Adrenal gland (tissue), 12 donors: ENCODE results near the gene ANO7. TPM values are rescaled to one million over a fixed set of nuclear protein-coding genes. Genes with fewer than 3 reads are reported as not detected.

Source experiments
- DNase-seq, 7 donors: peaks; one replicate each; pipeline ENCODE4 v3.0.0-alpha.2; 2019 to 2020
- H3K27ac ChIP-seq, 5 donors: fragments of 200-600 bp; sonication (generic) in 4 of 5; 1 replicate in 3 of 5; 2 replicates in 2 of 5; pipeline versions ENCODE4 v1.5.1 to v1.8.0; 2016 to 2020; ENCODE audit warnings: mild to moderate bottlenecking in 1 of 5
- H3K27me3 ChIP-seq: fragments of 200-600 bp; 2 replicates; pipeline ENCODE4 v1.8.0; 2021
- H3K36me3 ChIP-seq, 2 donors: fragments of 200-600 bp; replicated peaks in 1 of 2; 1 replicate in 1 of 2; 2 replicates in 1 of 2; pipeline versions ENCODE4 v1.5.1 to v1.8.0; 2018 to 2022
- H3K4me1 ChIP-seq, 2 donors: fragments of 200-600 bp; replicated peaks in 1 of 2; 1 replicate in 1 of 2; 2 replicates in 1 of 2; pipeline versions ENCODE4 v1.5.1 to v1.8.0; 2018 to 2021
- H3K4me3 ChIP-seq, 4 donors: fragments of 200-600 bp; sonication (generic) in 3 of 4; one replicate each; pipeline ENCODE4 v1.5.1; 2016 to 2018
- H3K9me3 ChIP-seq, 3 donors: fragments of 200-600 bp; sonication (generic) in 1 of 3; replicated peaks in 1 of 3; 1 replicate in 2 of 3; 2 replicates in 1 of 3; pipeline versions ENCODE4 v1.5.1 to v1.8.0; 2016 to 2021
- POLR2A ChIP-seq, 2 donors: fragments of 450-650 bp; IDR thresholded peaks; one replicate each; pipeline ENCODE4 v1.6.1; 2017; ENCODE audit warnings: antibody characterized with exemption in 2 of 2, mild to moderate bottlenecking in 2 of 2, moderate library complexity in 1 of 2
- WGBS, 4 donors: extraction: QIAGEN DNeasy Blood & Tissue Kit in 2 of 4; methylation state at CpG; one replicate each; pipeline versions ENCODE4 v1.1.5 to v1.1.7; 2013 to 2017; 5-methylcytosine and 5-hydroxymethylcytosine counted together
- intact Hi-C, 2 donors: fragments of 100-400 bp; cut with DNase I; formaldehyde crosslinking; loops; one replicate each; pipeline versions ENCODE4 v1.14.1 to v1.15.0; 2022 to 2023
- polyA plus RNA-seq, 3 donors: library from polyadenylated mRNA; stranded (reverse); fragments of 200-250 nt in 2 of 3; fragments of 350-450 nt in 1 of 3; fragmentation: Illumina TruSeq in 1 of 3; extraction: RNeasy Lipid Tissue Mini Kit (QIAGEN cat#74804) in 1 of 3; gene quantifications; one replicate each; pipeline ENCODE4 v1.2.3, GENCODE V29; 2013 to 2014
- total RNA-seq, 9 donors: library from RNA; depleted of rRNA in 4 of 9; stranded (reverse); fragments of >200 nt in 4 of 9; fragments of 120-200 nt in 1 of 9; fragmentation: NEBNext Ultra II Directional in 1 of 9; extraction: Animal tissue kit (Norgen Biotek cat#: 25700) in 1 of 9; gene quantifications; one replicate each; pipeline versions ENCODE4 v1.1.0 to v1.2.4, GENCODE V29; 2013 to 2023
- TF ChIP-seq, protein P1 (sequence below), 6 experiments: fragments of 450-650 bp in 4 of 6; fragments of 200-600 bp in 2 of 6; sonication (generic) in 1 of 6; IDR thresholded peaks; 1 replicate in 5 of 6; 2 replicates in 1 of 6; pipeline versions ENCODE4 v1.5.1 to v1.8.0; 2016 to 2021; ENCODE audit warnings: antibody characterized with exemption in 6 of 6, mild to moderate bottlenecking in 2 of 6, moderate library complexity in 1 of 6
- donor health status: healthy with polysubstance abuse.
- donor health status: Bipolar disorder and iron deficiency.
- donor health status: DM: yes; HTN: yes; CAD: no.
- donor health status: DM: no; HTN: no; CAD: no.
- donor health status: DM: no; HTN: no; CAD: no.
- donor health status: DM: yes; HTN: yes; CAD: no.

The ANO7 gene
- total and polyA plus RNA-seq, 12 donors: 0.48 to 5.1 (median 1.8) TPM

DNA sequence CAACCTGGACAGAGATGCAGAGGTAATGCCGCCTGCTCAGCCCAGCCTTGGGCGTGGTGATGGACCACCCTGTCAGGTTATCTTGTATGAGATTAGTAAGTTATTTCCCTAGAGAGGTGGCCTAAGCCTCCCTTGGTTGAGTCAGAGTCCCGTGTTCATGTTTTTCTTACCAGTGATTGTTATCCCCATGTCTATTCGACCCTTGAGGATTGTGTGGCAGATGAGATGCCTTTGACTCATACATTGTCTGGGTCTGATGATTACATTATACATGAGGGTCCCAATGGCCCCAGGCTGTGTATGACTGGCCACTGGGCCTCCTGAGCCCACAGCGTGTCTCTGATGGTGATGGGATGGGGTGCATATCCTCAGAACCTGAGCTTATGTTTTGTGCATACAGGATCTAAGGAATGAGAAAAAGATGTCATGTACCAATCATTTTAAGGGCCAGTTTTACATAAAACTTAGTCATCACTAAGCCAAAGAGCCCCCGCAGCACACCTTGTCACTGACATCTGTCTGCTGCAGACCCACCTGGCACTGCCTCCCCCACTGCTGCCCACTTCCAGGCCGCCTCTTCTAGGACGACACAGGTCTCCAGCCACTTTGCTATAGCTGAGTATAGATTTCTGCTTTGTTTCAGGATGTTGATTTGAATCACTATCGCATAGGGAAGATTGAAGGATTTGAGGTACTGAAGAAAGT lies 30.5 kb upstream of the ANO7 start:
- TF ChIP-seq, protein P1, sequence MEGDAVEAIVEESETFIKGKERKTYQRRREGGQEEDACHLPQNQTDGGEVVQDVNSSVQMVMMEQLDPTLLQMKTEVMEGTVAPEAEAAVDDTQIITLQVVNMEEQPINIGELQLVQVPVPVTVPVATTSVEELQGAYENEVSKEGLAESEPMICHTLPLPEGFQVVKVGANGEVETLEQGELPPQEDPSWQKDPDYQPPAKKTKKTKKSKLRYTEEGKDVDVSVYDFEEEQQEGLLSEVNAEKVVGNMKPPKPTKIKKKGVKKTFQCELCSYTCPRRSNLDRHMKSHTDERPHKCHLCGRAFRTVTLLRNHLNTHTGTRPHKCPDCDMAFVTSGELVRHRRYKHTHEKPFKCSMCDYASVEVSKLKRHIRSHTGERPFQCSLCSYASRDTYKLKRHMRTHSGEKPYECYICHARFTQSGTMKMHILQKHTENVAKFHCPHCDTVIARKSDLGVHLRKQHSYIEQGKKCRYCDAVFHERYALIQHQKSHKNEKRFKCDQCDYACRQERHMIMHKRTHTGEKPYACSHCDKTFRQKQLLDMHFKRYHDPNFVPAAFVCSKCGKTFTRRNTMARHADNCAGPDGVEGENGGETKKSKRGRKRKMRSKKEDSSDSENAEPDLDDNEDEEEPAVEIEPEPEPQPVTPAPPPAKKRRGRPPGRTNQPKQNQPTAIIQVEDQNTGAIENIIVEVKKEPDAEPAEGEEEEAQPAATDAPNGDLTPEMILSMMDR (IDR thresholded peaks at IDR 0.05): no peak
- no peak for TF ChIP-seq POLR2A (IDR thresholded peaks at IDR 0.05)
- no peaks in the 10 kb centered on the region for H3K9me3 ChIP-seq
- intact Hi-C loops: no loop called here

DNA sequence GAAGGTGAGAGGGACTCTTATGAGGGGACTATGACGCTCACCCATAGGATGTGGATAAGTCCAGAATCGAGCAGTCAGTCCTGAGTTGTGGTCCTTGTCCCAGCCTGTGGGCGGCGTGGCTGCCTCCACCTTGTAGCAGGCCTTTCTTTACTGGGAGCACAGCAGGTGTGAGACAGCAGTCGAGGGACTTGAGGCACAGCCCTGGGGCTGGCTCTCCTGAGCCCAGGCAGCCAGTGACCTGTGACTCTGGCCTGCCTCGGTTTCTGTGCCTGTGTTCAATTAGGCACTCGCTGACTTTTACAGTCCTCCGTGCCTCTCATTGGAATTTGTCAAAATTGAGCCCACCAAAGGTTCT lies 30.0 kb upstream of the ANO7 start:
- intact Hi-C loops: no loop called here
- Histone ChIP-seq H3K27ac (no peak overlapping the region), H3K4me1 (peaks cover 8 to 12% of the 10 kb centered on the region in 2 donors), H3K9me3 (no peaks in the 10 kb centered on the region), H3K27me3 (no peaks in the 10 kb centered on the region), H3K4me3 (no peak overlapping the region), H3K36me3 (peaks cover 0 to 36% of the 10 kb centered on the region in 2 donors)
- DNase-seq: no peak
- 91 to 99% (median 93%) methylated on average over 7 to 8 of the region's 8 CpGs for WGBS, 4 donors
- no peak for TF ChIP-seq POLR2A (IDR thresholded peaks at IDR 0.05)

More for the DNA sequence above, 30.5 kb upstream of the ANO7 start:
- WGBS, 4 donors: 91 to 98% (median 94%) methylated on average over 9 of the region's 9 CpGs
- DNase-seq: no peak
- Histone ChIP-seq H3K36me3 (peaks cover 0 to 30% of the 10 kb centered on the region in 2 donors), H3K4me3 (no peak overlapping the region), H3K27ac (no peak overlapping the region), H3K27me3 (no peaks in the 10 kb centered on the region), H3K4me1 (peaks cover 8 to 12% of the 10 kb centered on the region in 2 donors)

DNA sequence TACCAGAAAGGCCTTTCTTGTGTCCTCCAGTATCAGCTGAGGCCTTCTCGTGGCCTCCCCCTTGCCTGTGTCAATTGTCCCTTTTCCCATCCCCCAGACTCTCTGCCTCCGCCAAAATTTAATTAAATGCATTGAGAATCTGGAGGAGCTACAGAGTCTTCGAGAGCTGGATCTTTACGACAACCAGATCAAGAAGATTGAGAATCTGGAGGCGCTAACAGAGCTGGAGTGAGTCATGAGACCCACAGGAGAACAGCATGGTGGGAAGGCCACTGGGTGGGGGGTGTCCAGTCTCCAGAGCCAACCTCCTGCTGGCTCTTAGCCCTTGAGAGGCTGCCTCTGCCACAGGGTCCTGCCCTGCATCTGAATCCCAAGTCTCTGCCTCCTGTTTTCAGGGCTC lies 29.4 kb upstream of the ANO7 start:
- Histone ChIP-seq H3K4me1 (peaks cover 8 to 12% of the 10 kb centered on the region in 2 donors), H3K9me3 (no peaks in the 10 kb centered on the region), H3K27ac (no peak overlapping the region), H3K4me3 (no peak overlapping the region), H3K27me3 (no peaks in the 10 kb centered on the region), H3K36me3 (peaks cover 0 to 41% of the 10 kb centered on the region in 2 donors)
- TF ChIP-seq, protein P1 (IDR thresholded peaks at IDR 0.05): no peak
- TF ChIP-seq POLR2A (IDR thresholded peaks at IDR 0.05): no peak
- DNase-seq: no peak
- intact Hi-C loops: no loop called here
- 90 to 97% (median 91%) methylated on average over 5 of the region's 5 CpGs for WGBS, 4 donors

DNA sequence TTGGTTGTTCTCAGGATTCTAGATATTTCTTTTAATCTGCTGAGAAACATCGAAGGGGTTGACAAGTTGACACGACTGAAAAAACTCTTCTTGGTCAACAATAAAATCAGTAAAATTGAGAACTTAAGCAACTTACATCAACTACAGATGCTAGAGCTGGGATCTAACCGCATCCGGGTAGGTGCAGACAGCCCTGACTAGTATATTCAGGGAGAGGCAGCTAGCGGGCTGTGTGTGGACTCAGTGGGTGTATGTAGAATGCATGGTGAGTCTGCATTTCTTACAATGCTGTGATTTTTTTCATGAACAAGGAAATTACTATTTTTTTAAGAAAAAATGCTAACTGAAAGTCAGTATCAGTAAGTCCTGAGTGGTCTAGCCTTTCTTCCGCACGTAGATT lies 28.2 kb upstream of the ANO7 start:
- H3K9me3 ChIP-seq: no peaks in the 10 kb centered on the region
- H3K27me3 ChIP-seq: no peaks in the 10 kb centered on the region
- no peak overlapping the region for H3K4me3 ChIP-seq
- no peak for TF ChIP-seq POLR2A (IDR thresholded peaks at IDR 0.05)
- TF ChIP-seq, protein P1 (IDR thresholded peaks at IDR 0.05): no peak
- peaks cover 0 to 47% of the 10 kb centered on the region in 2 donors for H3K36me3 ChIP-seq
- no peak overlapping the region for H3K27ac ChIP-seq
- intact Hi-C loops: no loop called here
- DNase-seq: no peak
- 96 to 98% (median 97%) methylated on average over 7 of the region's 7 CpGs for WGBS, 4 donors
- H3K4me1 ChIP-seq: peaks cover 8 to 12% of the 10 kb centered on the region in 2 donors
